H1 (cell line): ENCODE measurements around the gene STOML1. TPM values are rescaled to one million over a fixed set of nuclear protein-coding genes. Genes with fewer than 3 reads are reported as not detected.

ENCODE experiments used
- RNF2 ChIP-seq: fragments of 200-900, 300-1000 bp; sonication (generic); IDR thresholded peaks from 2 replicates; pipeline ENCODE4 v1.7.1; 2016; ENCODE audit warnings: borderline replicate concordance, low read depth, mild to moderate bottlenecking, antibody characterized with exemption, low read length; ENCODE audit not compliant: poor library complexity, severe bottlenecking; ENCODE audit errors: missing control alignments
- polyA plus RNA-seq, 7 experiments: library from polyadenylated mRNA; depleted of rRNA in 3 of 7; stranded (reverse) in 5 of 7; unstranded in 2 of 7; fragments of >200 nt in 5 of 7; fragments of 200-250 nt in 2 of 7; gene quantifications; 1 replicate in 5 of 7; 2 replicates in 1 of 7; 4 replicates in 1 of 7; pipeline versions ENCODE4 v1.2.1 to v1.2.3, GENCODE V29; 2011 to 2013; ENCODE audit warnings: missing spikeins in 2 of 7, mixed read lengths in 2 of 7
- total RNA-seq: library from RNA; stranded (reverse); fragmentation: NEBNext Ultra II Directional; extraction: Animal tissue kit (Norgen Biotek cat#: 25700); gene quantifications from 2 replicates; pipeline ENCODE4 v1.2.1, GENCODE V29; 2021
- TF ChIP-seq, protein P1 (sequence below): fragments of 300-600 bp; sonication (generic); IDR thresholded peaks from 2 replicates; pipeline ENCODE4 v1.7.1; 2012; ENCODE audit warnings: low read length, moderate library complexity, mild to moderate bottlenecking, inconsistent platforms; ENCODE audit not compliant: insufficient replicate concordance

The STOML1 gene
- total and polyA plus RNA-seq, 2 of the 8 experiments (the other 6 are each of a cell fraction or from before 2014, with no cell fraction given), result 2.6 to 3.2 TPM

DNA sequence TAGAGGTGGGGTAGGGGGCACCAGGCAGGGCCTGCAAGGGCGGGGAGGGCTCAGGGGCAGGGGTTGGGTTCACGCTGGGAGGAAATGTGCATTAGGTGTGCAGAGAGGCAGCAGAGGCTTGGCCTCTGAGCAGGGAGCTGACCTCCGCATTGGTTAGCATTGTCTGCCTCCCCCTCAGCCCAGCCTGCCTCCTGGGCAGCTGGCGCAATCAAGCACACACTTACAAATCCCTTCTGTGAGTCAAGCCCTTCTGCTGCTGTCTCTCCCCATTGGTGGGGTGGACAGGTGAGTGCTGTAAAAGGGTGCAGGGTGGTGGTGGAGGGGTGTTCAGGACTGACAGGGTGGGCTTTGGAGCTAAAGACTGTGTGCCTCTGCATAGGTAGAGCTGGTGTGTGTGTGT is 56.5 kb downstream of the STOML1 start (continued):
- TF ChIP-seq, protein P1, sequence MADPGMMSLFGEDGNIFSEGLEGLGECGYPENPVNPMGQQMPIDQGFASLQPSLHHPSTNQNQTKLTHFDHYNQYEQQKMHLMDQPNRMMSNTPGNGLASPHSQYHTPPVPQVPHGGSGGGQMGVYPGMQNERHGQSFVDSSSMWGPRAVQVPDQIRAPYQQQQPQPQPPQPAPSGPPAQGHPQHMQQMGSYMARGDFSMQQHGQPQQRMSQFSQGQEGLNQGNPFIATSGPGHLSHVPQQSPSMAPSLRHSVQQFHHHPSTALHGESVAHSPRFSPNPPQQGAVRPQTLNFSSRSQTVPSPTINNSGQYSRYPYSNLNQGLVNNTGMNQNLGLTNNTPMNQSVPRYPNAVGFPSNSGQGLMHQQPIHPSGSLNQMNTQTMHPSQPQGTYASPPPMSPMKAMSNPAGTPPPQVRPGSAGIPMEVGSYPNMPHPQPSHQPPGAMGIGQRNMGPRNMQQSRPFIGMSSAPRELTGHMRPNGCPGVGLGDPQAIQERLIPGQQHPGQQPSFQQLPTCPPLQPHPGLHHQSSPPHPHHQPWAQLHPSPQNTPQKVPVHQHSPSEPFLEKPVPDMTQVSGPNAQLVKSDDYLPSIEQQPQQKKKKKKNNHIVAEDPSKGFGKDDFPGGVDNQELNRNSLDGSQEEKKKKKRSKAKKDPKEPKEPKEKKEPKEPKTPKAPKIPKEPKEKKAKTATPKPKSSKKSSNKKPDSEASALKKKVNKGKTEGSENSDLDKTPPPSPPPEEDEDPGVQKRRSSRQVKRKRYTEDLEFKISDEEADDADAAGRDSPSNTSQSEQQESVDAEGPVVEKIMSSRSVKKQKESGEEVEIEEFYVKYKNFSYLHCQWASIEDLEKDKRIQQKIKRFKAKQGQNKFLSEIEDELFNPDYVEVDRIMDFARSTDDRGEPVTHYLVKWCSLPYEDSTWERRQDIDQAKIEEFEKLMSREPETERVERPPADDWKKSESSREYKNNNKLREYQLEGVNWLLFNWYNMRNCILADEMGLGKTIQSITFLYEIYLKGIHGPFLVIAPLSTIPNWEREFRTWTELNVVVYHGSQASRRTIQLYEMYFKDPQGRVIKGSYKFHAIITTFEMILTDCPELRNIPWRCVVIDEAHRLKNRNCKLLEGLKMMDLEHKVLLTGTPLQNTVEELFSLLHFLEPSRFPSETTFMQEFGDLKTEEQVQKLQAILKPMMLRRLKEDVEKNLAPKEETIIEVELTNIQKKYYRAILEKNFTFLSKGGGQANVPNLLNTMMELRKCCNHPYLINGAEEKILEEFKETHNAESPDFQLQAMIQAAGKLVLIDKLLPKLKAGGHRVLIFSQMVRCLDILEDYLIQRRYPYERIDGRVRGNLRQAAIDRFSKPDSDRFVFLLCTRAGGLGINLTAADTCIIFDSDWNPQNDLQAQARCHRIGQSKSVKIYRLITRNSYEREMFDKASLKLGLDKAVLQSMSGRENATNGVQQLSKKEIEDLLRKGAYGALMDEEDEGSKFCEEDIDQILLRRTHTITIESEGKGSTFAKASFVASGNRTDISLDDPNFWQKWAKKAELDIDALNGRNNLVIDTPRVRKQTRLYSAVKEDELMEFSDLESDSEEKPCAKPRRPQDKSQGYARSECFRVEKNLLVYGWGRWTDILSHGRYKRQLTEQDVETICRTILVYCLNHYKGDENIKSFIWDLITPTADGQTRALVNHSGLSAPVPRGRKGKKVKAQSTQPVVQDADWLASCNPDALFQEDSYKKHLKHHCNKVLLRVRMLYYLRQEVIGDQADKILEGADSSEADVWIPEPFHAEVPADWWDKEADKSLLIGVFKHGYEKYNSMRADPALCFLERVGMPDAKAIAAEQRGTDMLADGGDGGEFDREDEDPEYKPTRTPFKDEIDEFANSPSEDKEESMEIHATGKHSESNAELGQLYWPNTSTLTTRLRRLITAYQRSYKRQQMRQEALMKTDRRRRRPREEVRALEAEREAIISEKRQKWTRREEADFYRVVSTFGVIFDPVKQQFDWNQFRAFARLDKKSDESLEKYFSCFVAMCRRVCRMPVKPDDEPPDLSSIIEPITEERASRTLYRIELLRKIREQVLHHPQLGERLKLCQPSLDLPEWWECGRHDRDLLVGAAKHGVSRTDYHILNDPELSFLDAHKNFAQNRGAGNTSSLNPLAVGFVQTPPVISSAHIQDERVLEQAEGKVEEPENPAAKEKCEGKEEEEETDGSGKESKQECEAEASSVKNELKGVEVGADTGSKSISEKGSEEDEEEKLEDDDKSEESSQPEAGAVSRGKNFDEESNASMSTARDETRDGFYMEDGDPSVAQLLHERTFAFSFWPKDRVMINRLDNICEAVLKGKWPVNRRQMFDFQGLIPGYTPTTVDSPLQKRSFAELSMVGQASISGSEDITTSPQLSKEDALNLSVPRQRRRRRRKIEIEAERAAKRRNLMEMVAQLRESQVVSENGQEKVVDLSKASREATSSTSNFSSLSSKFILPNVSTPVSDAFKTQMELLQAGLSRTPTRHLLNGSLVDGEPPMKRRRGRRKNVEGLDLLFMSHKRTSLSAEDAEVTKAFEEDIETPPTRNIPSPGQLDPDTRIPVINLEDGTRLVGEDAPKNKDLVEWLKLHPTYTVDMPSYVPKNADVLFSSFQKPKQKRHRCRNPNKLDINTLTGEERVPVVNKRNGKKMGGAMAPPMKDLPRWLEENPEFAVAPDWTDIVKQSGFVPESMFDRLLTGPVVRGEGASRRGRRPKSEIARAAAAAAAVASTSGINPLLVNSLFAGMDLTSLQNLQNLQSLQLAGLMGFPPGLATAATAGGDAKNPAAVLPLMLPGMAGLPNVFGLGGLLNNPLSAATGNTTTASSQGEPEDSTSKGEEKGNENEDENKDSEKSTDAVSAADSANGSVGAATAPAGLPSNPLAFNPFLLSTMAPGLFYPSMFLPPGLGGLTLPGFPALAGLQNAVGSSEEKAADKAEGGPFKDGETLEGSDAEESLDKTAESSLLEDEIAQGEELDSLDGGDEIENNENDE, result no peak
- no peak for TF ChIP-seq RNF2
